D341Med (cell line): ENCODE measurements around the gene ME2.
A peak's percentile ranks its signal among the peaks of the same experiment; 100 is the strongest.
"Not testable (repeated sequence)": the region's sequence is repeated elsewhere in the genome, so short reads cannot be mapped to it uniquely, and the experiment has no call there.

Source experiments
- DNase-seq: peaks from one replicate; pipeline ENCODE4 v3.0.0; 2012; ENCODE audit warnings: low spot score

ME2 gene

DNA sequence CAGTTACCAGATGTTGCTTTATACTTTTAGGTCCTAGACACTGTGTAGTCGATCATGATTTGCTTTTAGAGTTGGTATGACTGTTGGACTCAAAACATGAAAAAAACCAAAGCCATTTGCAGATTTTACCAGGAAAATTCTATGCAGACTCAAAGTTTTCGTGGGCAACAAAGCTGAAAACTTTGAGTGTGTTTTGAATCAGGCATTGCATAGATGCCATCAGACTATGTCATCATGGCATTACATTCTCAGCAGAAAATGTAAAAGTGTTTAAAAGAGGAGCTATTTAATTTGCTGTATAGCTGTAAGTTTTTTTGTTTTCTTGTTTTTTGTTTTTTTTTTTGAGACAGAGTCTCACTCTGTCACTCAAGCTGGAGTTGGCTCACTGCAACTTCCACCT lies 45.5 kb downstream of the ME2 start:
- DNase-seq: no peak

GRCh38 chr18:50926521-50926920 lies 47.6 kb downstream of the ME2 start:
- no peak for DNase-seq

- no peak for DNase-seq
Measured at GRCh38 chr18:50928551-50928950, 49.6 kb downstream of the ME2 start.

GRCh38 chr18:50933684-50934083 lies 54.8 kb downstream of the ME2 start:
- no peak for DNase-seq

- DNase-seq: no peak
Measured at GRCh38 chr18:50934545-50935211, 55.8 kb downstream of the ME2 start.

- DNase-seq: no peak
Measured at GRCh38 chr18:50935493-50936191, 56.7 kb downstream of the ME2 start.

DNA sequence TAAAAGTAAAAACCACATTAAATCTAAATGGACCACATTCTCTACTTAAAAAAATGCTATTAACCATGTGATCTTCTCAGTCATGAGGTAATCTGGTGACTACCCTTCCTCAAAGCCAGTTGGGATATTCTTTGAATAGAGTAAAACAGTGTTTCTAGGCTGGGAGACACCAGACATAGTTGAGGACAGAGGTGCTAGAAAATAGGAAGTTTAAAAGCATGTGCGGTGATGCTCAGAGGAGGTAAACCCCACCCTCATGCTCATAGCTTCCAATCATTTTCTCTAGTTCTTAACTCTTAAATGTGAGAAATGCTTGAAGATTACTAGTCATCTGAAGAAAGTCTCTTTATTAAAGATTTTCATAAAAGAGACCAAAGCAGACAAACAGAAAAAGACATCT lies 58.3 kb downstream of the ME2 start:
- DNase-seq: no peak

DNA sequence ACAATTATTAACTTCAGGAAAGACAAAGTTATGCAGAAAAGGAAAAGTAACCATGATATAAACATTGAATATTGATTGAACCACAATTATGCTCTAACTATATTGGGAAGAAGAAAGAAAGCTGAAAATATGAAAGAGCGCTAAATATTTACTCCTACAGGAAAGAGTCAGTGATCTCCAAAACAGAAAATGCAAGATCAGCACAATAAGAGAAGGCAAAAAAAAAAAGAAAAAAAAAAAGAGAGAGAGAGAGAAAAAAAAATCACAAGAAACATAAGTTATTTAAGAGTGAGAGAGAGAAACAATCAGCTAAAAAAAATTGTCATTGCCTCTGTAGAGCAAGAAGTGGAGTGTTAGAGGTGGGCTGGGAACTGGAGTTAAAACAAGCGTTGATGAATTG lies 60.0 kb downstream of the ME2 start:
- DNase-seq: no peak

DNA sequence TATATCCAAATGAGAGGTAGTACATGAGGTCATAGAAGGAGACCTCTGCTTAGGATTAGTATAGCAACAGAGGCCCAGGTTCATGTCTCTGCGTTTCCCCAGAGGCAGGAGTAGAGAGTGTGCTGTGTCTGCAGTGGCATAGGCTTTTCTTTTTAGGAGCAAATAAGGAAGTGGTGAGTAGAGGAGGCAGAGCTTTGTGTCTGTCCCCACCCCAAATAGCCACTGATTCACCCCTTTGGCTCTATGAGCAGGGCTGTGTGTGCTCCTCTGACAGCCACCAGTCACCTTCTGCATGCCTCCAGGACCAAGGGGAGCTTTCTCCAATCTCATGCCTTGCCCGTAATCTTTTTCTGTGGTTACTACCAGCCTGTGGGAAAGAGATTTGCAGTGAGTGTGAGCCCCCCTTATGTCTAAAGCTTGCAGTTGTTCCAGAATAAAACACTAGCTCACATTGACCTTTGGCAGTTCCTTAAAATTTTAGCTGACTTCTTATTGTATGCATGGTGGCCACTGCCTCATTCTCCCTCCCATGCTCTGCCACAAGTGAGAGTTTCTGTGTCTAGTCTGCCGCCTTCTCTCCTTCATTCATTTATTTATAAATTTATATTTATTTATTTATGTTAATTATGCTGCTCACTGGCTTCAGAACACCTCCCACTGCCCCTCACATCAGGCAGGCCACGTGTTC lies 65.5 kb downstream of the ME2 start:
- DNase-seq: no peak

DNA sequence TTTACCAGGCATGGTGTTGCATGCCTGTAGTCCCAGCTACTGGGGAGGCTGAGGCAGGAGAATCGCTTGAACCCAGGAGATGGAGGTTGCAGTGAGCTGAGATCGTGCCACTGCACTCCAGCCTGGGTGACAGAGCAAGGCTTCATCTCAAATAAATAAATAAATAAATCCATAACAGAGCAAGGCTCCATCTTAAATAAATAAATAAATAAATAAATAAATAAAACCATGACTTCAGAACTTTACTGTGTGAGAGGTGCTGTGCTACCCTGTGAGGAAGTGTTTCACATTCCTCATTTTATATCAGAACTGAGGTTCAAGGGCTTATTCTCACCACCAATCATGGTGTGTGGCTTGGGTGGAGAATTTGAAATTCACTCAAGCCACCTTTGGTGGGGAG lies 67.0 kb downstream of the ME2 start:
- not testable (repeated sequence) for DNase-seq

DNA sequence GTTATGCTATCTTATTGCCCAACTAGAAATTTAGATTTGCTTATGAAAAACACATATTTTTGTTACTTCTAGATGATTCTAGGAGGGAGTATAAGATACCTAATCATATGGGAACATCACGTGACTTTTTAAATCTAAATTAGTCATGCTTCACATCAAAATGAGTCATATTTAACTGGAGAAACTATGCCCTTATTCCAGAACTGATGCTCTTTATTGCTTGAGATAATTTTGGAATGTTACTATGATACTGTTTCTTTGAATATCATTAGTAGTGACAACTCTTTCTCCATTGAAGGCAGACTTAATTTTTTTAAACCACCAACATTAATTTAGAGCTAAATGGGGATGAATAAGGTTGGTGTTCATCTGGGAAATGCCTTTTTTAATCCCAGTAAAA lies 69.0 kb downstream of the ME2 start:
- DNase-seq: no peak

- DNase-seq: no peak
Measured at GRCh38 chr18:50949185-50949584, 70.3 kb downstream of the ME2 start.

DNA sequence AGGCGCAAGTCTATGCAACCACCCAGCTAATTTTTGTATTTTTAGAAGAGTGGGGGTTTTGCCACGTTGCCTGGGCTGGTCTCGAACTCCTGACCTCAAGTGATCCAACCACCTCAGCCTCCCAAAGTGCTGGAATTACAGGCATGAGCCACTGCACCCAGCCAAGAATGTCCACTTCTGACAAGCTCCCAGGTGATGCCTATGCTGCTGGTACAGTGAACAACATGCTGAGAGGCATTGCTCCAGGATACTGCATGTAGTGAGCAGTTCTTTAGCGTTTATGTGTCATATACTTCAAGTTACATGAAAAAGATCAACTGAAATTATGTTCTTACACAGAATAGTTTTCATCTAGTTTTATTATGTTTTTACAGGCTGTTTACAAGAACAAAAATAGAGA lies 71.7 kb downstream of the ME2 start:
- no peak for DNase-seq

DNA sequence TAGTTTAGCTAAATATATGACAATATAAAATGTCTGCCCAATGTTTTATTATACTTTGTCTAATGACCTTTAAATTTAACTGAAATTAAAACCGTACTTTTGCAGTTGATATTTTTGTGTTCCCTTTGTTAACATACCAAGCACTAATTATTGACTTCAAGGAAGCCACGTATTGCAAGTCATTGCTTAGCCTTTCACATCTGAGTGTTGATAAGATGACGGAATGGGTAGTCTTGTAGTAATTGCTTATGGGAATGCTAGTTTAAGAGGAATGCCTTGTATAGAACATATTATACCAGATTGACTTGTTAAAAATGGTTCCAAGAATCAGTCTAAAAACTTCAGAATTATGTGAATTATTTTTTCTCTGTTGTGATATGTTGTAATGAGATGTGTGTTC lies 74.9 kb downstream of the ME2 start:
- no peak for DNase-seq

GRCh38 chr18:50955253-50955652 lies 76.3 kb downstream of the ME2 start:
- no peak for DNase-seq

DNA sequence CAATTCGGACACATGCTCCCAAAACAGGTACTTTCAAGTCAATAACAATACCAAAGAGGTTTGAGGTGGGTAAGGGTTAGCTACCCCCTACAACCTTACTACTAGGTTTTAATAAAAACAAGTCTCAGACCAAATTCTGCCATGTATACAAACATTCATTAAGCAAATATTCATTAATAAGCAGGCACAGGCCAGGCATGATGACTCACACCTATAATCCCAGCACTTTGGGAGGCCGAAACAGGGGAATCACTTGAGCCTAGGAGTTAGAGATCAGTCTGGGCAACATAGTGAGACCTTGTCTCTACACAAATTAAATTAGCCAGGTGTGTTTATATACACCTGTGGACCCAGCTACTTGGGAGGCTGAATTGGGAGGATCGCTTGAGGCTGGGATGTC lies 77.2 kb downstream of the ME2 start:
- DNase-seq: no peak

DNA sequence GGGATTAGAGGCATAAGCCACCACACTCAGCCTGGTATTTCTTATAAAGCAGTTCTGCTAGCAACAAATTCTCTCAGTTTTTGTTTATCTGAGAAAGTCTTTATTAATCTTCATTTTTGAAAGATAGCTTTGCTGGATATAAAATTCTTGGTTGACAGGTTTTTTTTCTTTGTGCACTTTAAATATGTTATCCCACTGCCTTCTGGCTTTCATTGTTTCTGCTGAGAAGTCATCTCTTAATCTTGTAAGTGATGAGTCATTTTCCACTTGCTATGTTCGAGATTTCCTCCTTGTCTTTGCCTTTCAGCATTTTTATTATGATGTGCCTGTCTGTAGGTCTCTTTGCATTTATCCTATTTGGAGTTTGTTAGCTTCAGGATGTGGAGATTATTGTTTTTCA lies 83.1 kb downstream of the ME2 start:
- no peak for DNase-seq

DNA sequence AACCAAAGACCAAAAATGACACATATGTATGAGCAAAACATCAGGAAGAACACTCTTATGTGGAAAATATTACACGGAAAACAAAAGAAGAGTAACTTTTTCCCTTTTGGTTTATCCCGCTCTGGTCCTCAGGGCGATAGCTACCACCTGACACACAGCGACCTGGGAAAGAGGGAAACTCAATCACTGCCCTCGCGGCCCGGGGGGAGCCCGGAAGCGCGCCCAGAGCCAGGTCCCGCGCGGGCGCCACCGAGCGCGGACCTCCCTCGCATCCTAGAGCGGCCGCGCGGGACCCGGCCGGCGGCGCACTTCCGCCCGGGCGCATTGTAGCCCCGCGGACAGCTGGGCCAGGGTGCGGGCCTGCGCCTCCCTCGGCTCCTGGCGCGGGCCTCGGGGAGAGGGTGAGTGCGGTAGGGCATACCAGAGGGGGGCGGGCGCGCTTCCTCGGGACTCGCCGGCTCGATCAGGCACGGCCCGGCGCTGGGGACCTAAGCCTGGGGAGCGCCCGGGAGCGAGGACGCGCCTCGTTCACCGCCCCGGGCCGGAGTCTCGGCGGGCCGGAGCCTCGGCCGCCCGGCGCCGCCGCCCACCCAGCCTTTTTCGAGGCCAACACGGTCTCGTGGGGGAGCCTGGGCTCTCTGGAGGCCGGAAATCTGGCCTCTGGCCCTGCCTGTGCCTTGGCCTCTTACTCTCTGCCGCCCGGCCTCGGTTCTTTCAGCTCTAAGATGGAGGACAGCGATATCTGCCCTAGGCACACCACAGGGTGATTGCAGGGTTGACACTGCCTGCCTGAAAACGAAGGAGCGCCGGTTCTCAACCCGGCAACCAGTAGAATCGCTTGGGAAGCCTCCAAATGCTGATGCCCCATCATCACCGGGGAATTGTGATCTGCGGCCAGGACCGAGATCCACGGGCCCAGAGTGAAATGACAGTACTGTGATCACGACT lies 89.1 kb downstream of the ME2 start, which contains the start of gene ELAC1:
TSS of gene ELAC1 (plus strand) at position 327 of the 948 bp plus-strand sequence. CDS start 6,365 bp downstream, outside the sequence.
- peak; percentile 99 for DNase-seq

- no peak for DNase-seq
Measured at GRCh38 chr18:50969448-50969847, 90.5 kb downstream of the ME2 start.

- DNase-seq: no peak
Measured at GRCh38 chr18:50970006-50970405, 91.1 kb downstream of the ME2 start.

DNA sequence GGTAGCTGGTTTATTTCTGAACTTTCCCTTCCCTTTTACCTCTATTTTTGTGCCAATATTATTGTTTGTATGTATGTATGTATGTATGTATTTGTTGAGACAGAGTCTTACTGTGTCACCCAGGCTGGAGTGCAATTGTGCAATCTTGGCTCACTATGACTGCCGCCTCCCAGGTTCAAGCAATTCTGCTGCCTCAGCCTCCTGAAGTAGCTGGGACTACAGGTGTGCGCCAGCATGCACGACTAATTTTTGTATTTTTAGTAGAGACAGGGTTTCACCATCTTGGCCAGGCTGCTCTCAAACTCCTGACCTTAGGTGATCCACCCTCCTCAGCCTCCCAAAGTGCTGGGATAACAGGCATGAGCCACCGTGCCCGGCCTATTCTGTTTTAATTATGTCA lies 93.5 kb downstream of the ME2 start:
- DNase-seq: not testable (repeated sequence)
